IPS-11a (cell line): ENCODE results near the gene RAB28.
A peak's percentile ranks its signal among the peaks of the same experiment; 100 is the strongest.

ENCODE experiments used
- H3K4me3 ChIP-seq: one replicate; pipeline ENCODE4 v1.5.1; 2013; ENCODE audit warnings: low read depth, low read length, control low read depth

The RAB28 gene

DNA sequence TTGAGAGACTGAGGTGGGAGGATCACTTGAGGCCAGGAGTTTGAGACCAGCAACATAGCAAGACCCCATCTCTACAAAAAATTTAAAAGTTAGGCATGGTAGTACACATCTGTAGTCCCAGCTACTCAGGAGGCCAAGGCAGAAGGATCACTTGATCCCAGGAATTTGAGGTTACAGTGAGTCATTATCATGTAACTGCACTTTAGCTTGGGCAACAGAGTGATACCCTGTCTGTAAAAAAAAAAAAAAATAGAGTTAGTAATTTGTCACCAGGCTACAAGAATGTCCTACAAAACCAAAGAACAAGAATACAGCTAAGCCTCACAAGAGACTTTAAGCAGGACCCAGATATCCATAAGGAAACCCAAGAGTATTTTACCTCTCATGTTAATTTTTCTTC, 27.0 kb upstream of the RAB28 start:
- no peak overlapping the region for H3K4me3 ChIP-seq

DNA sequence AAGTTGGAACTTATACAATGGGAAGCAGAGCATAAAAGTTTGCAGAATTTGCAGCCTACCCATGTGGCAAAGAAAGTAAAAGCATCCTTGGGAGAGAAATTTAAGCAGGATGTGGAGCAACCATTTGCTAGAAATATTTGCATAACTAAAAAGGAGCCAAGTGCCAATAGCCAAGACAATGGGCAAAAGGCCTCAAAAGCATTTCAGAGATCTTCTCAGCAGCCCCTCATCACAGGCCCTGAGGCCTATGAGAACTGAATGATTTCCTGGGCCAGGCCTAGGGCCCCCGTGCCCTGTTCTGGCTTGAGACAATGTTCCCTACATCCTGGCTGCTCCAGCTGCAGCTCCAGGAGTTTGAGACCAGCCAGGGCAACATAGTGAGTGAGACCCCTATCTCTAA, 25.3 kb upstream of the RAB28 start:
- H3K4me3 ChIP-seq, result no peak overlapping the region

DNA sequence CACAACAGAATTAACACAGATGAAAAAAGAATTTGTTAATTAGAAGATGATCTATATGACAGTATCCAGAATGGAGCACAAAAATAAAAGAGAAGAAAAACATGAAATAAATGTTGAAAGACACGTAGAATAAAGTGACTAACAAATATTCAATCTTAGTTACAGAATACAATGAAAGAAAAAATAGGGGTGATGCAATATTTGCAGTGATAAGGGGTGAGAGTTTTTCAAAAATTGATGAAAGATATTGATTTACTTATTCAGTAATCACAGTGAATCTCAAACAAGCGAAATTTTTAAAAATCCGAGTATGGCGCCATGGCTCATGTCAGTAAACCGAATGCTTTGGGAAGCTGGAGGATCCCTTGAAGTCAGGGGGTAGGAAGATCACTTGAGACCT, 20.2 kb upstream of the RAB28 start:
- no peak overlapping the region for H3K4me3 ChIP-seq

DNA sequence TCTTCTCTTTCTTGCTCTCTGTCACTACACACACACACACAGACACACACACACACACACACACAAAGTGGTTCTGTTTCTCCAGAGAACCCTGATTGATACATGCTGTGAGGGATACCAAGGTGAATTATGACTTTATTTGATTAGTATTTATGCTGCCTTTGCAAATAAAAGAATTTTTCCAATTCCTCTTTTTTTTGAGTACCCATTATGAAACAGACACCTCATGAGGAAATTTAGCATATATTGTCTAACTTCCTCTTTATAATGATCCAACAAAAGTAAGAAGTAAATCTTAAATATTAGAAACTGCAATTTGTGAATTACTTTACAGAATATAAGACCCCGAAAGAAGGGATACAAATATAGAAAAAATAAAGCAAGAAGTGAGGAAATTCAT, 14.3 kb upstream of the RAB28 start:
- no peak overlapping the region for H3K4me3 ChIP-seq

DNA sequence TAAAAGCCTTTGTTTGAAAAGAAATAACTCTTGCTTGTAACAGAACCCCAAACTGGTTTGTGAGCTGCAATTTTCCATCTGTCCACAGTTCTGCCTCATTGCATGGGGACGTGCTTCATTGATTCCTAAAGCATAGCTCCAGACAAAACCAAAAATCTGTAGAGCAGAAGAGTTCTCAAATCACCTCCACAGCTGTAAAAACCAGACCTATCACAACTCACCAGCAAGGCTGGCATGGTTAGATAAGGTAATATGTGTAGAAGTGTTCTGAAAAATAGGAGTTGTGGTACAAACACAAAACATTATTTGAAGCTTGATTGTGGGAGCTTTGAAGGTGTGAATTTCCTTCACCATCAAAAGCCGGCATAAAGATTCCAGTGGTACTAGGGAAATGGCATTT, 12.5 kb upstream of the RAB28 start:
- no peak overlapping the region for H3K4me3 ChIP-seq

DNA sequence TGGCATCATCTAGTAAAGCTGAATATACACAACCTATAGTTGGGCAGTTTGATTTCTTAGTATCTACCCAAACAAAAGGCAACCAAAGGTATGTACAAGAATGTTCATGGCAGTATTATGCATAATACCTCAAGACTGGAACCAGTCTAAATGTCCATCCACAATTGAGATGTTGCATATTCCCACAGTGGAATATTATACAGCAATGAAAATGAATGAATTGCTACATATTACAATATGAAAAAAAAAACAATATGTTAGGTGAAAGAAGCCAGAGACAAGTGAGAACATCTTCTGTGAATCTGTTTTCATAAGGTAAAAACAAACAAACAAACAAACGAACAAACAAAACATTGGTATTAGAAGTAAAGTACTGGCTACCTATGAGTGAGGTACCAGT, 11.6 kb upstream of the RAB28 start:
- H3K4me3 ChIP-seq, result no peak overlapping the region

DNA sequence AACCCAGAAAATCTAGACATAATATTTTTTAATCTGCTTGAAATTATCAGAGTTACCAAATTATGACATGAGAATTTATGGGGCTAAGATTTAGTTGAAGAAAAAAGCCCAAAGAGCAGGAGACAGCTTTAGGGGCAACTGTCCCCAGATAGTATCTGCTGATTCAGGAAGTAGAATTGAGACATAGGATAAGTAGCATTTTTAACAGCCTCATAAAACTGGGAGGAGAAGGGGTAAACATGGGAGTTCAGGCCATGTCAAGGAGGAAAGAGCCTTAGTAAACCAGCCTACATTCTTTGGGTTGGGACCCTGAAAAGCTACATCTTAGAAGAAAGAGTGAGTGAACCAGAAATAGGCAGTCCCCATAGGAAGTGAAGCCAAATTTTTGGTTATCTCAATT, 9.7 kb upstream of the RAB28 start:
- no peak overlapping the region for H3K4me3 ChIP-seq

DNA sequence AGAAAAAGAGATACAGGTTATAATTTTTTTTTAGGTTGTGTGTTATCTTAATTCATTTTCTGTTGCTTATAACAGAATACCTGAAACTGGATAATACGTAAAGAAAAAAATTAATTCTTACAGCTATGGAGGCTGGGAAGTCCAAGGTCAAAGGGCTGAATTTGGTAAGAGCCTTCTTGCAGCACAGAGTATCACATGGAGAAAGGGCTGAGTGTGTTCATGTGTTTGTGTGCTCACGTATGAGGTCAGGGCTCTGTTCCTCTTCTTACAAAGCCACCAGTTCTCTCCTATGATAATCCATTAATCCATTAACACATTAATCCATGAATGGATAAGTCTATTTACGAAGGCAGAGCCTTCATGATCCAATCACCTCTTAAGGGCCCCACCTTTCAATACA, 8.6 kb upstream of the RAB28 start:
- no peak overlapping the region for H3K4me3 ChIP-seq

DNA sequence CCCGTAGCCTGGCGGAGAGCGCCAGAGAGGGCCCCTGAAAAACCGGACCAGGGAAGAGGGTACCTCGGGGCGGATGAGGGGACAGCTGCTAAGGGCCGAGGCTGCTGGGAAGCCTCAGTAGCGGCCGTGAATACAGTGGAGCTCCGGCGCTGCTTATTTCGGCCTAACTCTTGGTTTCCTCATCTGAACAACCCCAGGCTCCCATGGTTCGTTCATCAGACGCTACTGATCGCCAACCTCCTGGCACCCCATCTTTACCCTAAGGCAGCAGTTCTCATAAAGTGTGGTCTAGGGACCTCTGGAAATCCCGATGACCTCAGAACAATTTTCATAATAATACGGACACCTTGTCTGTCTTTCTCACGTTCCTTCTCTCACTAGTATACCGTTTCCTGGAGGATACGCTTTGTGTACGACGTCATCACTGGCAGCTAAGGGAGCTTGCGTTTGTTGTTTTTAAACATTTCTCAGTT, 645 bp upstream of the RAB28 start:
- H3K4me3 ChIP-seq, result peak overlapping the region; percentile 78

DNA sequence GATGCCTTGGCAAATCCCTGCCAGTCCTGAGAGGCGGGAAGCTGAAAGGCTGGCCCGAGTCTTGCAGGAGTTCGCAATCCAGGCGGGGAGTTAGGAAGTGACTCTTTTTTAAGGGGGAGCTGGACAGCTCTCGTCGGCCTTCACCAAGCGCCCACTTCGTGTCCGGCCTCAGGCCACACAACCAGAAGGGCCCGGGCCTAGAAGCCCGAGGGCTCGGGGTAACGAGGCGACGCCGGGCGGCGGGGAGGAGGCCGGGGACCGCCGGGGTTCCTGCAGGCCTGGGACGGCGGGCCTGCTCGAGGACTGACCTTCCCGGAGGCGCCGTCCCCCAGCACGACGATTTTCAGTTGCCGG, 395 bp downstream of the RAB28 start:
- peak overlapping the region; percentile 78 for H3K4me3 ChIP-seq

DNA sequence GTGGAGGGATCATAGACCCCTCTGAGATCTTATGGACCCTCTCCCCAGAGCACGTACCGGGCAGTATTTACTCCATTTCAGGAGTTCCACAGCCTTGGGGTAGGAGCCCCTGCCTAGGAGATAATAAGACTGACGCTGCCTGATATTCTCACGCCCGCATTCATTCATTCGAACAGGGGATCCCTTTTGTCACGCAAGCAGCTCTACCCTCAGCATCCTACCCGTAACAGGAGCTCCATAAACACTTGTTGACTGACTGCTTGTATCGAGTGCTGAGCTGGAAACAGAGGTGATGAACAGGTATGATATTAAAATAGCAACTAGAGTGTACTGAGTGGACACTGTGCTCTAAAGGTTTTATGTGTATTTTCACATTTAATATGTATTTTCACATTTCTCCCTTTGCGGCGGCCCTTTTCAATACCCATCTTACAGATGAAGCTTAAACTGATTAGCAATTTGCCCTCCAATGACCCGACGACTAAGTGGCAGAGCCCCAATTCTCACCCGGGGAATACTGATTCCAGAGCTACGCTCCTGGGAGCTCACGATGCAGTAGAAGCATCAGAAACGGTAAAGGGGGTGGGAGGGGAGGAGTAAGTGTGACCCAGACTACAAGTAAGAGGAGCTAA, 888 bp downstream of the RAB28 start:
- H3K4me3 ChIP-seq, result peak overlapping the region; percentile 78

DNA sequence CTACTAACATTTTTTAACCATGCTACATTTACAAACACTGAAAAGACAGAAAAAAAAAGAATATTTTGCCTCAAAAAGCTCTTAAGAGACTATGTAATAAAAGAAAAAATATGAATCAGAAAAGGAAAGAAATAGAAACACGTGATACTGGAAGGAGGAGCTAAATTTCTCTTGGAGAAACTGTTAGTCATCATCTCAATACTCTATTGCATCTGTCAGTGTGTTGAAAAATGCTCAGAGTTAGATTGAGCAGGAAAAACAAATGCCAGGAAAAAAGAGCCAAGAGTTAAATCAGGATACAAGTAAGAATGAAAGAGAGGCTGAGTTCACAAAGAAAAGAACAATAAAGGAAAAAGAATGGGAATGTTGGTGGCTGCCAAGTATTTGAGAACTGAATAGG, 2.6 kb downstream of the RAB28 start:
- no peak overlapping the region for H3K4me3 ChIP-seq

DNA sequence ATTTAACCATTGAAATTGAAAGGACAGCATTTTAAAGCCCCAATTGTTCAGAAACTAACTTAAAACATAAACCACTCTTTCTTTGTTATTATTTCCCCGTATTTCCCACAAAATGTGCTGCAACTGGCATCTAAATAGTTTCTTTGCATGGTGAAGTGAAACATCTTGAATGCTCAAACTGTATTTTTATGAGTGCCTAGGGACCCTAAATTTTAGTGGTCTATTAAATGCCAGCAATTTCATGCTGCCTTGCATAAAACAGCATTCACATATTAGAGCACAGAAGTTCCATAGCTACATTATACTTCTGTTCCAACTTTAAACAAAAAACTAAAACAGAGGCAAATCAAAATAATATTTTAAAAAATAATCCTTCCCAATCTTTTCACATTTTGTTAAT, 5.4 kb downstream of the RAB28 start:
- H3K4me3 ChIP-seq, result no peak overlapping the region

DNA sequence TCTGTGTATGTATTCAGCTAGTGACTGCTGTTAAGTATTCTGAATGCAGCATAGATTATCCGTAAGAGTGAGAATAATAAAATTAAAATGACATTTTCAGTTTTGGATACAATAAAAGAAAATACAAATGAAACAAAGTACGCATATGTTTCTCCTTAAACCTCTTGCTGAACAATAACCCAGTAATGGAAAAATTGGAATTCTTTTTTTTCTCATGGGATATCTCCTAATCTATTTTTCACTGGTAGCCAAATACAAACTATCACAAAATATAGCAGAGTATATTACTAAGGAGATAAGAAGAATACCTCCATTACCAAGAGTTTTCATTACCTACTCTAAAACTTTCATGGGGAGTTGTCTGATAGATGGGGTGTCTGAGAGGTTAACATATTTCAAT, 6.0 kb downstream of the RAB28 start:
- no peak overlapping the region for H3K4me3 ChIP-seq

DNA sequence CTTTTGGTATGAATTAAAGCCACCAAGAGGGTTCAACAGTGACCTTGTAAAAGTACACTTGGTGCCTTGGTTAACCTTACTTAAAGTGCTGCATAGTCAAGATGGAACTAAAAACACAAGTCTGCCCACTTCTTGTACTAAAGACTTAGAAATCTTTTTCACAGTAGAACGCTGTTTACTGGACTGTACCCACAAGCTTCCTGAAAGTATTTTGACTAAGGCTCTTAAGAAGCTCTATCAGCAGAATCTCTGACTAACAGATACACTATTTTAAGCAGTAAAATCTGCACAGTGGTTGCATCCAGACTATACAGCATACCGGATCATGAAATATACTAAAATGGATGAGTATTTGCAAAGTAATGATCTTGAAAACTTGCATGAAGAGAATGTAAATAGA, 7.2 kb downstream of the RAB28 start:
- H3K4me3 ChIP-seq, result no peak overlapping the region

DNA sequence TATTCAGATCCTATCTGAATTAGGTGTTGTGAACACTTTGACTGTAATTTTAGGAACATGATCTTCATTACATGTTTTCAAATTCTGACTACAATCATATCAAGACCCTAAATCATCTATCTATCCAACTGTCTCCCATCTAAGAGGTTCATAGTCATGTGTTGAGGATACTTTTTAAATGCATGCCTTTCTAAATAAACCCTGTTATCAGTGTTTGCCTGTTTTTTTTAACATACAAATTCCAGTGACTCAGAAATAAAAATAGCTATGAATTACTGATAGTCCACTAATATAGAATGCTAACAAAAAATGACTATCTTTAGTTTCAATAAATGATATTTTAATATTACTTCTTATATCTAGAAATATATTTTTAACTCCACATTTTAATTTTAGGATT, 8.0 kb downstream of the RAB28 start:
- H3K4me3 ChIP-seq, result no peak overlapping the region

DNA sequence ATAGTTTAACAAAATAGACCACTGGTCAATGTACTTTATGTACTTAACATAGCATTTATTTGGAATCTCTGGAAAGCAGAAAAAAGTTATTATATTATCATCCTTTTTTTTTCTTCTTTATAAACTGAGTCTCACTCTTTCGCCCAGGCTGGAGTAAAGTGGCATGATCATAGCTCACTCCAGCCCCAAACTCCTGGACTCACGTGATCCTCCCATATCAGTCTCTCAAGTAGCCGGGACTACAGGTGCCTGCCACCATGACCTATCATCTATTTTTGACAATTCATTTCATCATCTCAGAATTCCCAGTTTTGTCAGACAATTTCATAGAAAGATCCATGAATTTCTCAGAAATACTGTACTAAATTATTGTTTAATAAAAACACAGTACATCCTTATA, 12.7 kb downstream of the RAB28 start:
- no peak overlapping the region for H3K4me3 ChIP-seq

DNA sequence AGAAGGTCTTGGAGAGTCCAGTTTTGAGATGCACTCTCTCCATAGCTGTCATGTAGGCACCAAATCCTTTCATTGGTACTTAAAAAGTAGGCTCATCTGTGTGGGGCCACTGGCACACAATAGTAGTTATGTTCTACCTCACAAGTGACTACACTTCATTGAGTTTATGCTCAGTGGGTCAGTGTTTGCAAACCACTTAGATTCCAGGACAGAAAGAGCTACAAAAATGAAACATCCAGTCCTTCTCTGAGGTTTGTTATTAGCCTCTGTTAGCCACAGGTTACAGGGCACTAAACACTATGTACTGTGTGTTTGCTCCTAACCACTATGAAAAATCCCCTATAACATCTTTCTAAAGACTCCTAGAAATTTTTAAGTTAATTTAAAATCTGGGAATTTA, 13.8 kb downstream of the RAB28 start:
- H3K4me3 ChIP-seq, result no peak overlapping the region

DNA sequence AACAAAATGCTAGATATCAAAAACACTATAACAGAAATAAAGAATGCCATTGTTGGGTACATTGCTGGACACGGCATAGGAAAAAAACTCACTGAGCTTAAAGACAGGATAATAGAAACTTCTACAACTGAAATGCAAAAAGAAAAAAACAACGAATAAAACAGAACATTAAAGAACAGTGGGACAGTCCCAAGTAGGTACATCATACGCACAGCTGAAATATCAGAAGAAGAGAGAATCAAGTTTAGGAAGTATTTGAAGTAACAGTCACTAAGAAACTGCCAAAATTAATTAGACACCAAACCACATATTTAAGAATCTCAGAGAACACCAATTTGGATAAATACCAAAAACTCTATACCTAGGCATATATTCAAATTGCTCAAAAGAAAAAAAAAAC, 19.2 kb downstream of the RAB28 start:
- no peak overlapping the region for H3K4me3 ChIP-seq

DNA sequence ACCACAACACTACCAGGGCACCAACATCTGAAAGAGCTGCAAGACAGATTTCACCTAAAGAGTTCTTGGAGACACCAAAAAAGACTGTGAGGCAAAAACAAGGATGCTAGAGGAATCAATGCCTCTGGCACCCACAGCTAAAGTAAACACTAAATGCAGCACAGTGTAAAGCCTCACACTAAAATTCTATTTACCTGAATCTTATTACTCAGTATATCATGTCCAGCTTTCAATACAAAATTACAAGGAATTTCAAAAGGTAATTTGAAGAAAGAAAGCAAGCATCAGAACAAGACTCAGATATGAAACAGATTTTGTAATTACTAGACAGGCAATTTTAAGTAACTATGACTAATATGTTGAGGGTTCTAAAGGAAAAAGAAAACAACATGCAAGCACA, 19.6 kb downstream of the RAB28 start:
- no peak overlapping the region for H3K4me3 ChIP-seq

DNA sequence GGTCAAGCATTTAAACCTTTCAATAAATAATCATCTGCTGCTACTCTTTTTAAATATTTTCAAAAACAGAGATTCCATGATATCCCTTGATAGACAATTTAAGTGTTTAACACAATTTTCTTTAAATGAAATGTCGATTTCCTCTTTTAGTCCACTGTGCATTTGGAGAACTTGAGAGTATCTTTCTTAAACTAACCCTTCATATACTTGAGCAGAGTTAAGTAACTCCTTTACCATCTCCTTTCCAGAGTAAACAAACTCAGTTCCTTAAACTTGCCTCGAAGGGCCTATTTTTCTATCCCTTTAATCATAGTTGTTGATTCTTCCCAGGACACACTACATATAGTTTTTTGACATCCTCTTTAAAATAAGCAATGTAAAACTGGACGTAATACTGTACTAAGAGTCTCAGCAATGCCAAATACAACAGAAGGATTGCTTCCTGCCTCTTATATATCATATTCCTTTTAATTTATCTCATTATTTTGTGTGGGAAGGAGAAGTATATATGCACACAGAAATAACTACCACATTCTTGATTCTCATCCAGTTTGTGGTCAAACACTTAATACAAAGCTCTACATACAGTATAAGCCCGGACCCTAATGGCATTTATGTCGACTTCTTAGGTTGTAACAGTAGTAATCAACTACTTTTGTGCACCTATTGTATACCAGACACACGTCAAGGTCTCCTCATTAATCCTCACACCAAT, 22.8 kb downstream of the RAB28 start:
- H3K4me3 ChIP-seq, result no peak overlapping the region

DNA sequence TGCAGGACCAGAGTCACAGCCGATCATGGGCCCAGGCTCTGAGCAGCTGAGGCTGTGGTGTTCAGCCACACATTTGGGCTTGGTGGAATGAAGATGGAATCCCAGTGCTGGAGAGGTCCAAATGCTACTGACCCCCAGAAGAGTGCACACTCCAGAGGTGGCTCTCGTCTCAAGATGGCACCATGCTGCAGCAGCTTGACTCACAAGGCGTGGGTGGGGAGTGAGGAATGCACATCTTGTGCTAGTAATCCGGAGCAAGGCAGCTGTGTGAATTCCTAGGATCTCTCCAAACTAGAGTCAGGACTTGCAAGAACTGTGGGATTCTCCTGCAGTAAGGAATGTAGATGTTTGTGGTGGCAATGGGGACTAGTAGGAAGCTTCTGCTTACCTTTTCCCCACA, 28.7 kb downstream of the RAB28 start:
- no peak overlapping the region for H3K4me3 ChIP-seq

DNA sequence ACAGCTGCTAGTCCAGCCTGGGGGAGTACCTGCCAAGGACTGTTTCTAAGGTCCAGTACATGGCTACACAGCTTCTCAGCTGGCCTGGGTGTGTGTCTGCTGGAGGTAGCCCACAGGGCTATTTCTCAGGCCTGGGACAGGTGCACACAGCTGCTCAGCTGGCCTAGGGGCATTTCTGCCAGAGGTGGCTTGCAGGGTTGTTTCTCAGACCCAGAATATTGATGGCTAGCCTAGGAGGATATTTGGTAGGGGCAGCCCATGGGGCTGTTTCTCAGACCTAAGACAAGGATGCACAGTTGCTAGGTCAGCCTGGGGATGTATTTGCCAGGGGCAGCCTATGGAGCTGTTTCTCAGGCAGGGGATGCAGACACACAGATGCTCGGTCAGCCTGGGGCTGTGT, 29.4 kb downstream of the RAB28 start:
- no peak overlapping the region for H3K4me3 ChIP-seq
